Stimulated activated CD4-positive, alpha-beta T cell treated with anti-CD3 and anti-CD28 coated beads, Interleukin-1b, Interleukin-23, amount 100 ng/mL, for 48 hours (primary cell): ENCODE measurements around the gene TIGD1.
A peak's percentile ranks its signal among the peaks of the same experiment; 100 is the strongest.
"Not testable (repeated sequence)": the region's sequence is repeated elsewhere in the genome, so short reads cannot be mapped to it uniquely, and the experiment has no call there.

Experiments
- DNase-seq: peaks from one replicate; pipeline ENCODE4 v3.0.0-alpha.2; 2020

The TIGD1 gene

DNA sequence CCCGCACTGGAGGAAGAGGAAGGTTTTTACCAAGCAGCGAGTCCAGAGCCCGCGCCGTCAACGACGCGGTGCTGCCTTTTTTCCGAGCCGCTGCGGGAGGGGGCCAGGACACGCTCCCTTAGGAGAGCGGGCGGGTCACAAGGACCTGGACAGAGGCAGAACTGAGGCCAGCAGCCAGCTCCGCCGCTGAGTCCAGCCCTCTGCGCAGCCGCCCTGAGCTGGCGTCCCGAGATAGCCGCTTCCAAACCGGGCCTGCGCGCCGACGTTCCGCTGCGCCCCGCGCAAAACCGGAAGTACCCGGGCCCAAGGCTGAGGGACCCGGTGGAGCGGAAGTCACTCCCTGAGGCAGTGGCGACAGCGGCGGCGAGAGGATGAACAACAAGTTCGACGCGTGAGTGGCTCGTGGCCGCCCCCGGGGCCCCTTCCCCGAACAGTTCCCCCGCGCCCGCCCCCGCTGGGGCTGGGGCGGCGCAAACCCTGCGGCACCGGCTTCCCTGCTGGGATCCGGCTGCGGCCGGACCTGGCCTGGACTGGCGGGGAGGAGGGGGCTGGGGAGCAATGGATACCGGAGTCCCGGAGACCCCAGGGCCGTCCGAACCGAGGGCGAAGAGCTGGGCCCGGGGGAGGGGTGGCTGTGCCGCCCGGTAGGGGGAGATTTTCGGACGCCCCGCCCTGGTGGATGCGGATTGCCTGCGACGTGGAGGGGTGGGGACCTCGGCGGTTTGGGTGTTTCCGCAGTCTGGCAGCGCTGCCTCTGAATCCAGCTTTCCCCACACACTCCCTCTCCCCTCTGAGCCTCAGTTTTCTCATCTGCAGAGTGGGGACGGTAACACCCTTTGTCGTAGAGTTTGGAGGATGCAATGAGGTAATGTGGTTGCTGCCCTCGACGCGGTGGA, at the start of gene TIGD1, which contains the start of gene EIF4E2:
Gene TIGD1, minus strand, starts transcription at position 204 of the 896 bp plus-strand sequence. CDS start 675 bp downstream, outside the sequence.
Gene EIF4E2, plus strand, starts transcription at position 336 of the 896 bp plus-strand sequence. Its CDS starts 36 bp downstream, at position 372.
- DNase-seq: peak; percentile 95

DNA sequence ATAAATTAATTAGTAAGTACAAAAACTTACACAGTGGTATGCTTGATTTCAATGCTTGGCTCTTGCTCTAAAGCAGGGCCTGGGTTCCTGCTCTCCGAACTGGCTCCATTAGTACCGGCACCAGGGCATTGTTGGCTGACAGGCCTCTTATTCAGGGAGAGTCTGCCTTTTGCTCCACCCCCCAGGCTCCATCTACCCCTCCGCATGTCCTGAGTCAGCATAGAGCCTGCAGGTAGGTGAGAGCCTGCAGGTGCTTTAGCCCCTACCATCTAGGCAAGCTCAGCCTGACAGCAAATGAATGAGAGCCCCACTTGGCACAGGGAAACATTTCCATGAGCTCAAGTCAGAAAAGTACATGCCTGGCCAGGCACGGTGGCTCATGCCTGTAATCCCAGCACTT, 47.9 kb upstream of the TIGD1 start:
- DNase-seq: no peak

DNA sequence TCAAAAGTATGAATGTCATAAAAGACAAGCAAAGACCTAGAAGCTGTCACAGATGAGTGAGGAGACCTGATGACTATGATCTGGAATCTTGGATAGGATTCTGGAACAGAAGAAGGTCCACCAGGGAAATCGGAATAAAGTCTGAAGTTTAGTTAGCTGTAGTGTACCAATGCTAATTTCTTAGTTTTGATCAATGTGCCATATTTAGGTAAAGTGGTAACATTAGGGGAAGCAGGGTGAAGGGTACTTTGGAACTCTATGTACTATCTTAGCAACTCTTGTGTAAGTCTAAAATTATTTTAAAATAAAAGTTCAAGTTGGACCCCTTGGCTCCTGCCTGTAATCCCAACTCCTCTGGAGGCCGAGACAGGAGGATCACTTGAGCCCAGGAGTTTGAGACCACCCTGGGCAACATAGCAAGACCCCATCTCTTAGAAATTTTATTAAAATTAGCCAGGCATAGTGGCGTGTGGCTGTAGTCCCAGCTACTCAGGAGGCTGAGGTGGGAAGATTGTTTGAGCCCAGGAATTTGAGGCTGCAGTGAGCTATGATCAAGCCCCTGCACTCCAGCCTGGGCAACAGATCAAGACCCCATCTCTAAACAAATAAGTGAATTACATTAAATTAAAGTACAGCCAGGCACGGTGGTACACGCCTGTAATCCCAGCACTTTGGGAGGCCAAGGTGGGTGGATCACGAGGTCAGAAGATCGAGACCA, 47.2 kb upstream of the TIGD1 start:
- DNase-seq: no peak

DNA sequence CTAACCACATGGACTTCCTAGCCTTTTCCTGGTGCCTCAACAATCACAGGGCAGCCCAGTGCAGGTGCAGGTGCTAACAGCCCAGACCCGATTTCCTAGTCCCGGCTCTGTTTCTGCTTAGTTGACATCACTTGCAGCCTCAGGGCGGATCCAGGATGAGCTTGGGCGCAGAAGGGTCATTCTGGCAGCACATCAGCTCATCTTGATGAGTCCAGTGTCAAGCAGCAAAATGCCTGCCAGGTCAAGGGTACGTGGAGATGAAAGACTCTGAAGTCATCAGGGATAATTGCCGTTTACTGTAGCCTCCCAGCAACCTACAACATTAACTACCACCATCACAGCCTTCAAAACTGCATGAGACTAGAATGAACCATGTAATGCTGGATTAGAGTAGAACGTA, 43.6 kb upstream of the TIGD1 start:
- DNase-seq: no peak

DNA sequence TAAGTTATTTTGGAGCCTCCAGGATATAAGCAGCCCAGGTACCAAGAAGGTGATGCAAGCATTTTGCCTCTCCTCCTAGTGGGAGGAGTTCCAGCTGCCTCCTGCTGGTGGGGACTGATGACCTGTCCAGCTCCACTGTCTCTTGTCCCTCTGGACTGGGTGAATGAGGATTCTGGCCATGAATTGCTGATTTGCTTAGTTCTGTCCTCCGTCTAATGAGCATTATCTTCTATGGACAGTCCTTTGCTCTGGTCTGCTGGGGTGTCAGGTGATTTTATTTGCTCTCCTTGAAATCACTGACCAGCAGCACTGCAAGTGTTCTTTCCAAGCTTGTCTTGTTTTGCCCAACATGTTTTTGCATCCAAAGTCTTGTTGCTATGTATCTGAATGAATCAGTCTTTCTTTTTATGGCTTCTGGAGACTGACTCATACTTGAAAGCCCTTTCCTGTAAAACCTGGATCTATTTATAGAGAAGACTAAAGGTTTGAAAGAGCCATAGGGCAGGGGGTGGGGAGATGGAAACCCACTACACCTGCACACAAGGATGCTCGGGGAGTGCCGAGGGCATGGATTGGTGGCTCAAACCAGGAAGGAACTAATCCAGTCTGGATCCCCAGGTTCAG, 42.5 kb upstream of the TIGD1 start:
- no peak for DNase-seq

DNA sequence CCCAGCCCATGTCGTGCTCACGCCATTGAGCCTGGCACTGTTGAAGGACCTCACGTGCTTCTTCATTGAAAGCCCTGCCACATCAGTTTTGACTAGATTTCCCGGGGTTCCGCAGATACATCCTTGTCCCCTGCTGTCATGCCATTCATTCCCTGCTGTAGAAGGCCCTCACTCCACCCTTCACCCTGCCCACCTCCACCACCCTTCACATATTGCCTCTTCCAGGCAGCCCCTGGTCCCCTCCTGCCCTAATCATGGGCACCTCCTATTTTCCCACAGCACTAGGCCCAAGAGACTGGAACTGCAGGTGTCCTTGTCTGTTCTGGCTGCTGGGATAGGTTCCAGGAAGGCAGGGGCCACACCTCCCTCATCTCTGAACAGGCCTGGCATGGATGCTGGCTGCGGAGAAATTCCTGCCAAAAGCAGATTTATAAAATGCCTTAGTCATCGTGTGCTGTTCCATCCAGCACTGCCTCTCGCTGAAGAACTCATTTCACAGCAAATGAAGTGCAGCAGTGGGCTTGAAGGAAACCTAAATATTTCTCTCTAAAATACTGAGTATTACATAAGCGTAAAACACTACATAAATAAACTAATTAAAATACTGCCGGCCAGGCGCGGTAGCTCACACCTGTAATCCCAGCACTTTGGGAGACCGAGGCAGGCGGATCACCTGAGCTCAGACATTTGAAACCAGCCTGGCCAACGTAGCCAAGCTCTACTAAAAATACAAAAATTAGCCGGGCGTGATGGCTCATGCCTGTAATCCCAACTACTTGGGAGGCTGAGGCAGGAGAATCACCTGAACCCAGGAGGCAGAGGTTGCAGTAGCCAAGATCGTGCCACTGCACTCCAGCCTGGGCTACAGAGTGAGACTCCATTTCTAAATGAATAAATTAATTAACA, 38.6 kb upstream of the TIGD1 start:
- DNase-seq: no peak

DNA sequence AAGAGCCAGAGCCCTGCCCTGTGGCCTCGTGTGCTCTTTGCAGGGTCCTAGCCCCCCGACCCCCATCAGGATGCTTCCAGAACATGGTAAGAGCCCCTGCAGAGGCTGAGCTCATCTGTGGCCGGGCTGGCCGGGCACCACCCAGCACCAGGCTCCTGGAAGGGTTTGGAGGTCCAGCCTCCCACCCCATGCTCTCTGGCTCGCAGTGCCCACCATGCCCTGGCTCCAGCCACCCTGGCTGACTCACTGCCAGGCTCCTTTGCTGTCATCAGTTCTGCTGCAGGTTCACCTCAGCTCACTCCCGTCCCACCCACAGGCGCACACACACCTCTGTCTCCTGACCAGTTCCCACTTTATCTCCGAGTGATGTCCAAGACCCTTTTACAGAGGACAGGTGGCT, 37.7 kb upstream of the TIGD1 start:
- no peak for DNase-seq

DNA sequence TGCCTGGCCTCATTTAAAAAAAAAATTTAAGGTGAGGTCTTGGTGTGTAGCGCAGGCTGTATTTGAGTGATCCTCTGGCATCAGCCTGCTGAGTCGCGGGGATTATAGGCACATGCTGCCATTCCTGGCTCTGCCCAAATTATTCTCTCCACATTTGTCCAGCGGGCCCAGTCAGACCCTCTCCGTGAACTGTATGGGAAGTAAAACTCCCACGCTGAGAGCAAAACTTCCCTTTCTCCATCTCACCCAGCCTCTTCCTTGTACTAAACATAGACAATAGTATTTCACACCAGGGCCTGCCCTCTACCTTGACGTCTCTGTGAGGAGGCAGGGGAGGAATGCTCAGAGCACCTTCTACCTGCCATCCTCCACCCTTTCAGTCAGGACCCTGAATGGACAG, 37.2 kb upstream of the TIGD1 start:
- no peak for DNase-seq

DNA sequence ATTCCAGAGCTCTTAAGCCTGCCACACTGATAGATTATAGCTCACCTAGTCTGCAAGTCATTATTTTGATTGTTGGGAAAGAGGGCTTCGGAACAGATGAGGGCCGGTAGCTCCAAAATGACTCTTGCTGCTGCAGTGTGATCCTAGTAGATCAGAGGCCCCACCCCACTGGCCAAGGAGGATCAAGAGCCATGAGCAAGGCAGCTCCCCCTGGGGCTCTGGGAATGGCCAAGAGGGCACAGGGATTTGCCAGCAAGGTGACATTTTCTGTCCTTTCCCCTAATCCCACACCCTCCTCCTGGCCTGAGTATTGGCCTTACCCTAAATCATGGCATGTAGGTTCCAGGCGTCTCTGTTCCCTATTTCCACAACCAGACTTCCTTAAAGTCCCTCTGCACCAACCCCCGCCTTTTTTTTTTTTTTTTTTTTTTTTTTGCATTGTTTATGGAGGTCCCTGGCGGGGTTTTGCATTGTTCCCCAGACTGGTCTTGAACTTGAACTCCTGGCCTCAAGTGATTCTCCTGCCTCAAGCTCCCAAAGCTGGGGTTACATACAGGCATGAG, 36.7 kb upstream of the TIGD1 start:
- DNase-seq: no peak

DNA sequence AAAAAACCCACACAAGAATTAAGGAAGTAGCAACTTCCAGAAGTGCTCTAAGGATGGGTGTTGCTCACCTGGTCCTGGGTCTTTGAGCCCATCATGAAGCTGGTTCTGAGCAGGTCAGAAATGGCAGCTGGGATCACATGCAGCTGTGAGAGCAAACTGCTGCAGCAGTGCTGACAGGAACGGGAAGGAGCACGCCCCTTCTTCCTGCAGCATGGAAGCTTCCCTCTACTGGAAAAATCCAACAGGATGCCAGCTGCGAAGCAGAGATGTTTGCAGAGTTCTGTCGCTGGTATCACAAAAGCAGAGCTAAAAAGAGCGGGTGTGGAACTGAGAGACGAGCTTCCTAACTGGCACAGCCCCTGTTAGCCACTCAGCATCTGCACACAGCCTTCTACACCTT, 33.9 kb upstream of the TIGD1 start:
- no peak for DNase-seq

DNA sequence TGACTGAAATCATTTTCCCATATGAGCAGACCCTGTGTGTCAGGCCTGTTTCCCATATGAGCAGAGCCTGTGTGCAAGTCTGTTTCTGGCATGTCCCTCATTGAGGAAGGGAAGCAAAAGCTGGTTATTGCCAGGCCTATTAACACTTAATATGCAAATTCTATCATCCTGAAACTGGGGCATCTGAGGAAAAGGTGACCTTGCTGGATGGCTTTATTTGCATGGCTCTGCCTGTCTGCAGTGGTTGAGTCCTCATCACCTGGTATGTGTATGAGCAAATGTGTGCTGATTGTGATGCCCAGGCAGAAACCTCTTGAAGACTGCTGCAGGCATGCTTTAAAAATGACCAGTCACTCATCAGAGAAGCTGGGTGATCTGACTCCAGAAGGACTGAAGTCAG, 31.4 kb upstream of the TIGD1 start:
- no peak for DNase-seq

DNA sequence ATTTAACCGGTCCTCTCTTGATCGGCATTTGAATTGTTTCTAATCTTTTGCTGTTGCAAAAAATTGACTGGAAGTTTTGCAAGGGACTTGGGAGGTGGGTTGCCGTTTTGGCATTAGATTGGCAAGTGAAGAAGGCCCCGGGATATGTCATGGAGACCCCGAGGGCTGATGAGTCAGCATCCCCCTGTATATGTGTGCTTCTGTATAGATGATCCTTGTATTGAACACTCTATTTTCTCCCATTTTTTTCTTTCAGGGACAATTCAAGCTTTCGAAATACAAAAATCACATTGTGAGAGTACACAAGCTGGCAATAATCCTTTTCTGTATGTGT, 30.3 kb upstream of the TIGD1 start:
- DNase-seq: no peak

DNA sequence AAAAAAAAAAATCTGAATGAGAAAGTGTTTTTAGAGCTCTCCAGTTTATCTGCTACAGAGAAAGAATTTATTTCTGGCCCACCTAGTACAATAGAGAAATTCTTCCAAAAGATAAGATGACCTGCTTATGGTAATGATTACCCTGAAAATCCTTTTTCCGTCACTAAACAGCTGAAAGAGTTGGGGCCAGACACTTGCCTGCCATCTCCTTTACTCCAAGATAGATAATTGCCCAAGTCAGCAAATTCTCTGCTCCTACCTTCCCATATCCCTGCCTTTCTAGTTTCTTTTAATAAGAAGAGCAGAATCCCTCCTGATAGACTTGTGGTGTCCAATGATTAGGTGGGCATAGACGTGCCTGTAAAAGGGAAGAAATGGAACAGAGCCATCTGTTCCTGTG, 28.3 kb upstream of the TIGD1 start:
- no peak for DNase-seq

DNA sequence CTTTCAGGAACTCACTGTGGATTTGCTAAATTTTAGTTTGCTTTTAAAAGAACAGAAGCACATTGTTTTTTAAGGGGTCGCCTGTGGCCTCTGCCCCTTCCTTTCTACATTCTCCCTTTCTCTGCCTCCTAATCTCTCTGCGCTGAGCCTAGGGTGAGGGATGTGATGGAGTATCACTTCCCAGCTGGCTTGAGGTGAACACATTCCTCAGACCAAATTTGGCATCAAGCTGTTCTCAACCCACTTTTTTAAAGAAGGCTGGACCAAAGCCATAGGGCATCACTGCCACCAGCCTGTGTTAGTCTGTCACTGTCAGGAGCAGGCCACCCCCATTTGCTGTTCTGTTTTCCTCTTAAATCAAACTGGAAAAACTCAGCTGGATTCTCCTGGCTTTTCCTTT, 27.5 kb upstream of the TIGD1 start:
- DNase-seq: no peak

DNA sequence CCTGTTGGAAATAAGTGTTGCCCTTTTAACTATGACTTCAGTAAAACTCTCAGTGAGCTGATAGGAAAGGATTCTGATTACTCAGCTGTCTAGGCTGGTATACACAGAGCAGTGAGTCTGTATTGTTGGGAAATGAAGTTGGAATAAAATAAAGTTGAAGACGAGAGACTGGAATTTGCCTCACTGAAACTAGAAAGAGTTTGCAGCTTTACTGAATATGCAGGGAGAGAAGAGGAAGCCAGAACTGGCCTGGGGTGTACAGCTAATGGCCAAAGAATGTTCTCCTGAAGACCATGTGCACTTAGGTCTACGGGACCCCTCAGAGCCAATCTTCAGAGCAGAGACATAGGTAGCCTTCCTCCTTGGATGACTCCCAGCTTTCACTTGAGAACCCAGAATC, 26.6 kb upstream of the TIGD1 start:
- no peak for DNase-seq

DNA sequence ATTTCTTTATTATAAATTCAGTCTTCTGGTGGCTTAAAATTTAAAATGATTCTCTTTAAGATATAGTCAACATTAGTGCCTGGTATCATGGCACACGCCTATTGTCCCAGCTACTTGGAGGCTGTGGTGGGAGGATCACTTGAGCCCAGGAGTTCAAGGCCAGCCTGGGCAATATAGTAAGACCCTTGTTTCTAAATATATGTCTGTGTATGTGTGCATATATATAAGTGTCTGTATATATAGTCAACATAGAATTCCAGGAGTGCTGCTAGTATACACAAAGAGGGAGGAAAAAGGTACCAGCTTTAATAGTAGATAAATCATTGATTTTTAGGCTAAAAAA, 25.0 kb upstream of the TIGD1 start:
- DNase-seq: no peak

DNA sequence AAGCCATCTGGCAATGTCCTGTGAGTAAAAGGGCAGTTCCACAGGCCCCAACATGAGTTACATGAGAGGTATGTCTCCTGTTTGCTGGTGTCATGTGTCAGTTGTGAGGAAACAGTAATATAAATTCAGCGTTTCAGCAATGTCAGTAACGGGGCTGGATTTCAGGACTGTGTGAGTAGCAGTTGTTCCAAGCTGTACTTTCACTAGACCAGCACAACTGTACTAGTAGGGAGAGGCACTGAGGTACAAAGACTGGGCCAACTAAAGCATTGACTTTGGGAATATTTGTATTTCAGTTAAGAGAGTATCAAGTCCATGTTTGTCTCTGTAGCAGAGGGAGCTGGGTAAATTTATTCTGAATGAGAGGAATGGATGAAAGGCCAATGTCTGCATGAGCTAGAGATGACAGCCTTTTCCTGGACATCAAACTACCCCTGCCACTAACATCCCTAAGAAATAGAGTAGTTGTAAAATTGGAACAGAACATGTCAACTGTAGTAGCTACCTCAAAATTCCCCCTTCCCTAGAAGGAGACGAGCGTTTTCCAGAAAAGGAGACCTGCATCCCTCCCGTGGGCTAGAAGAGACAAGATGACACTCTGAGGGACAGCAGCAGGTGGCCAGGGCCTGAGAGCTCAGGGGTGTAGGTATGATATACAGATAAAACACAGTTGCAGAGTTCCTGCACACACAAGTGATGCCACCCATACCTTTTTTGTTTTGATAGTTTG, 24.5 kb upstream of the TIGD1 start:
- no peak for DNase-seq

DNA sequence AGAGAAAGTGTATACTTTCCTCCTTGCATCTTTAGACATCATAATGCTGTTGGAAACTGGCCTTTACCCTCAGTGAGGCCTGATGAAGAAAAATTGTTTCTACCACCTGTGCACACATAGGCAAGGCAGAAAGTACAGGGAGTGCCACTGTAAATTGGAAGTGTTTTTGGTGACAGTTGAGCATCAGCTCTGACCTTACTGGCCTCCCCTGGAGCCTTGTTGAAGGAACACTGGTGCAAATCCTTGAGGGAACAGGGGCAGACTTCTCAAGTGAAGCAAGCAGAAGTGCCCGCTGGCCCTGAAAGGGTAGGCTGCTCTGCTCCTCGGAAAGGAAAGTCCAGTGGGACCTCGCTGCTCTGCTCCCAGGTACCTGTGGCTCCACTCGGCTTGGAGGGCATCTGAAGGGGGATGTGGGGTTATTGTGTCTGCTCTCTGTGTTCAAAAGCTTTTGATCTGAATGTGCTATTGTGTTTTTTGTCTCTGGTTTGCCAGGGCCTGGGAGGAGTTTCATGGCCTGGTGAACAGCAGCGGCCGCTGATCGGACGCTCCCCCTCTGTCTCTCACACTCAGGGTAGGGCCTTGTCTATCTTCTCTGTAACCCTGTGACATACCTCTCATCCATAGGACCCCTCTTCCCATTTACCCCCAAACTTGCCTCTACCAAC, 23.5 kb upstream of the TIGD1 start:
- no peak for DNase-seq

DNA sequence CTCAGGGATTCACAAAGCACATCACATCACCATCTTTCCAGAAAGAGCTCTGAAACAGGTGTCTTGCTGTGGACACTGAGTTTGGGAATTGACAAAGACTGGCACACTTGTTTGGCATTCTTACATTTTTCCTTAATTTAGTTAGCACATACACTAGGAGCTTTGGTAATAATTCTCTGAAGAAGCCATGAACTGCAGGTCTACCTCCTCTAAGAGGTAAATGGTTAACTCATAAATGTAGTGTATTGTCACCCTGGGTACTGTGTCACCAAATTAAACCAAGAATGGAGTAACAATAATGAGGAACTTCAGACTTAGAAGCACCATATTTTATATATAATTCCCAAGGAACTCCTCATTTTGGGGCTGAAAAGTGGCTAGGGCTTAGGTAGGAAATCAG, 22.7 kb upstream of the TIGD1 start:
- no peak for DNase-seq

DNA sequence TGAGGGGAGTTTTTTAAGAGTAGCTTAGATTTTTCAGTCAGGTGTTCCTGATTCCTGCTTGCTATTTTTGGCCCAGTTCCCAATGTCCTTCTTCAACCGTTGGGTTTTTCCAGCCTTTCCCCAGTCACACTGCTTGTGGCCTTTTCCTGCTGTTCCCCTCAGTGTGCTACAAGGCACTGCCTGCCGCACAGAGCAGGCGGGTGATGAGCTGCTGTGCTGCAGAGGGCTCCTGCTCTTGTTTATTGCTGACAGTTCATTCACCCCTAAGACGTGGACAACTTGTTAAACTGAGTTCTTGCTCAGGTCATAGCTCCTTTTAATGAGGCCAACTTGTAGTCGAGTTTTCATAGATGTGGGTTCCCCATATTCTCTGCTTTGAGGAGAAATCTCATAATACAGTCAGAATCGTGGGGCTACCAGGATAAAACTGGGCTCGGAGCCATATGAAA, 20.7 kb upstream of the TIGD1 start:
- no peak for DNase-seq

DNA sequence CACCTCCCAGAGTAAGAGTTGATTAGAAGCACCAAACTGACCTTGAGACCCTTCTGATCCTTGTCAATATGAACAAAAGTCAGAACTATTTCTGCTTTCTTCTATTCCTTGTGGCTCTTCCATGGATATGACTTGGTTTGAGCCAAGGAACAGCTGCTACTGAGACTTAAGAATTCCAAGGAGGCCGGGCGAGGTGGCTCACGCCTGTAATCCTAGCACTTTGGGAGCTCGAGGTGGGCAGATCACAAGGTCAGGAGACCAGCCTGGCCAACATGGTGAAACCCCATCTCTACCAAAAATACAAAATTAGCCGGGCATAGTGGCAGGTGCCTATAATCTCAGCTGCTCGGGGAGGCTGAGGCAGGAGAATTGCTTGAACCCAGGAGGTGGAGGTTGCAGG, 20.1 kb upstream of the TIGD1 start:
- DNase-seq: not testable (repeated sequence)
